HepG2 (cell line): ENCODE measurements around the gene CSTF1. TPM values are rescaled to one million over a fixed set of nuclear protein-coding genes. Genes with fewer than 3 reads are reported as not detected.
A peak's percentile ranks its signal among the peaks of the same experiment; 100 is the strongest.

Experiments
- ARNT ChIP-seq: fragments of 450-650 bp; IDR thresholded peaks from 2 replicates; pipeline ENCODE4 v1.6.1; 2017
- DPF2 ChIP-seq: sonication (generic); formaldehyde crosslinking; IDR thresholded peaks from 2 replicates; pipeline ENCODE4 v1.4.0; 2020; ENCODE audit warnings: mild to moderate bottlenecking, low read depth, missing genetic modification reagents, borderline replicate concordance
- FUBP1 ChIP-seq: sonication (generic); formaldehyde crosslinking; IDR thresholded peaks from 2 replicates; pipeline ENCODE4 v1.5.1; 2020; ENCODE audit warnings: missing genetic modification reagents, mild to moderate bottlenecking, borderline replicate concordance
- GPBP1L1 ChIP-seq: sonication (generic); formaldehyde crosslinking; IDR thresholded peaks from 2 replicates; pipeline ENCODE4 v1.5.0; 2020; ENCODE audit warnings: mild to moderate bottlenecking, missing genetic modification reagents
- KDM1A ChIP-seq: IDR thresholded peaks from 2 replicates; pipeline ENCODE4 v1.6.1; 2016; ENCODE audit warnings: missing compliant biosample characterization
- MED13 ChIP-seq: sonication (generic); formaldehyde crosslinking; IDR thresholded peaks from 2 replicates; pipeline ENCODE4 v1.5.0; 2020; ENCODE audit warnings: missing genetic modification reagents
- MEF2D ChIP-seq: sonication (generic); formaldehyde crosslinking; IDR thresholded peaks from 2 replicates; pipeline ENCODE4 v1.5.1; 2020; ENCODE audit warnings: mild to moderate bottlenecking, missing genetic modification reagents
- NFE2L1 ChIP-seq: sonication (generic); formaldehyde crosslinking; IDR thresholded peaks from 2 replicates; pipeline ENCODE4 v1.4.0; 2020; ENCODE audit warnings: missing genetic modification reagents, mild to moderate bottlenecking, borderline replicate concordance
- NKX3-1 ChIP-seq: sonication (generic); formaldehyde crosslinking; IDR thresholded peaks from 2 replicates; pipeline ENCODE4 v1.5.0; 2020; ENCODE audit warnings: missing genetic modification reagents
- NR3C1 ChIP-seq: sonication (generic); formaldehyde crosslinking; IDR thresholded peaks from 2 replicates; pipeline ENCODE4 v1.4.0; 2020; ENCODE audit warnings: missing genetic modification reagents
- PHB2 ChIP-seq: fragments of 450-650 bp; IDR thresholded peaks from 2 replicates; pipeline ENCODE4 v1.6.1; 2018; ENCODE audit not compliant: partially characterized antibody
- RFX3 ChIP-seq: IDR thresholded peaks from 2 replicates; pipeline ENCODE4 v1.6.1; 2016; ENCODE audit warnings: missing biosample characterization, missing genetic modification reagents
- SIN3A ChIP-seq: IDR thresholded peaks from 2 replicates; pipeline ENCODE4 v1.6.1; 2011; ENCODE audit warnings: low read depth, mild to moderate bottlenecking, control low read depth, low read length, borderline replicate concordance
- TARDBP ChIP-seq: sonication (generic); formaldehyde crosslinking; IDR thresholded peaks from 2 replicates; pipeline ENCODE4 v1.8.0; 2022; ENCODE audit warnings: mild to moderate bottlenecking, missing genetic modification reagents
- ZFP36 ChIP-seq: fragments of 150-350 bp; IDR thresholded peaks from 2 replicates; pipeline ENCODE4 v1.6.1; 2018; ENCODE audit warnings: borderline replicate concordance, low read length, low read depth; ENCODE audit not compliant: partially characterized antibody
- ZNF124 ChIP-seq: sonication (generic); formaldehyde crosslinking; IDR thresholded peaks from 2 replicates; pipeline ENCODE4 v1.4.0; 2020; ENCODE audit warnings: missing genetic modification reagents
- ZNF232 ChIP-seq: sonication (generic); formaldehyde crosslinking; IDR thresholded peaks from 2 replicates; pipeline ENCODE4 v1.4.0; 2020; ENCODE audit warnings: missing genetic modification reagents, borderline replicate concordance
- ZNF251 ChIP-seq: sonication (generic); formaldehyde crosslinking; IDR thresholded peaks from 2 replicates; pipeline ENCODE4 v1.9.0; 2021; ENCODE audit warnings: mild to moderate bottlenecking, missing genetic modification reagents
- ZNF292 ChIP-seq: sonication (generic); formaldehyde crosslinking; IDR thresholded peaks from 2 replicates; pipeline ENCODE4 v1.8.1; 2022; ENCODE audit warnings: mild to moderate bottlenecking, low read depth, missing genetic modification reagents, borderline replicate concordance
- ZNF468 ChIP-seq: sonication (generic); formaldehyde crosslinking; IDR thresholded peaks from 2 replicates; pipeline ENCODE4 v1.8.0; 2022; ENCODE audit warnings: mild to moderate bottlenecking, moderate library complexity, missing genetic modification reagents
- ZNF503 ChIP-seq: sonication (generic); formaldehyde crosslinking; IDR thresholded peaks from 2 replicates; pipeline ENCODE4 v1.4.0; 2020; ENCODE audit warnings: missing genetic modification reagents
- ZNF512B ChIP-seq: sonication (generic); formaldehyde crosslinking; IDR thresholded peaks from 2 replicates; pipeline ENCODE4 v1.5.1; 2020; ENCODE audit warnings: missing genetic modification reagents, mild to moderate bottlenecking, borderline replicate concordance
- ZSCAN9 ChIP-seq: IDR thresholded peaks from 2 replicates; pipeline ENCODE4 v1.6.1; 2016; ENCODE audit warnings: borderline replicate concordance
- polyA plus RNA-seq, 8 experiments: library from polyadenylated mRNA; depleted of rRNA in 3 of 8; stranded (reverse) in 7 of 8; unstranded in 1 of 8; fragments of >200 nt; fragmentation: Illumina TruSeq in 4 of 8; extraction: Trizol in 4 of 8; gene quantifications; 2 replicates each; pipeline versions ENCODE4 v1.2.1 to v1.2.3, GENCODE V29; 2011 to 2016; ENCODE audit warnings: low read depth in 4 of 8, missing spikeins in 1 of 8, mixed read lengths in 1 of 8; ENCODE audit not compliant: insufficient read depth in 1 of 8
- total RNA-seq, 5 experiments: library from RNA; depleted of rRNA; stranded (reverse); fragments of >200 nt; fragmentation: Illumina TruSeq; extraction: Trizol; gene quantifications; 2 replicates each; pipeline ENCODE4 v1.2.3, GENCODE V29; 2016; ENCODE audit warnings: low read depth in 1 of 5

CSTF1 gene
- total and polyA plus RNA-seq, 2 of the 13 experiments (the other 11 are each of a cell fraction or from before 2014, with no cell fraction given), result 70.9 to 100 TPM

GRCh38 chr20:56392132-56392880 lies at the start of gene CSTF1, which contains the start of gene AURKA (continued):
- TF ChIP-seq GPBP1L1 (CRISPR knock-in tag) (no peak), PHB2 (no peak), MED13 (CRISPR knock-in tag) (peak; percentile 97; the same call in 1 of the 2 replicates), ZNF124 (CRISPR knock-in tag) (peak; percentile 98), NR3C1 (CRISPR knock-in tag) (no peak), ZNF232 (CRISPR knock-in tag) (peak; percentile 96), ZNF292 (CRISPR knock-in tag) (peak; percentile 86; the same call in 1 of the 2 replicates), FUBP1 (peak; percentile 46; the same call in 1 of the 2 replicates), RFX3 (peak; percentile 60), ZNF468 (CRISPR knock-in tag) (peak; percentile 92; the same call in 1 of the 2 replicates), MEF2D (peak; percentile 98), ZNF251 (CRISPR knock-in tag) (no peak), ZFP36 (no peak), ZNF512B (CRISPR knock-in tag) (peak; percentile 29; the same call in 1 of the 2 replicates), NKX3-1 (CRISPR knock-in tag) (peak; percentile 96), DPF2 (CRISPR knock-in tag) (no peak; the same call in 1 of the 2 replicates), ZSCAN9 (peak; percentile 98), SIN3A (peak; percentile 99), NFE2L1 (CRISPR knock-in tag) (peak; percentile 16; the same call in 1 of the 2 replicates), ARNT (no peak), KDM1A (CRISPR knock-in tag) (peak; percentile 87; the same call in 1 of the 2 replicates), ZNF503 (CRISPR knock-in tag) (peak; percentile 95), TARDBP (CRISPR knock-in tag) (peak; percentile 99)
